Stimulated activated naive CD4-positive, alpha-beta T cell treated with Interleukin-2 at 50 U/mL for 16 hours (primary cell): Measurements from ENCODE around the gene PLXDC2.

ENCODE experiments used
- DNase-seq: peaks from one replicate; lab custom pipeline; 2025; lab: John Stamatoyannopoulos, UW

The PLXDC2 gene

GRCh38 chr10:20274571-20274970, 458.3 kb downstream of the PLXDC2 start:
- DNase-seq, result no peak

GRCh38 chr10:20276127-20276979, 460.1 kb downstream of the PLXDC2 start:
- no peak for DNase-seq

GRCh38 chr10:20277820-20278219, 461.6 kb downstream of the PLXDC2 start:
- DNase-seq, result no peak

- no peak for DNase-seq
Measured at GRCh38 chr10:20281579-20281978, 465.3 kb downstream of the PLXDC2 start.

GRCh38 chr10:20287586-20287985, 471.4 kb downstream of the PLXDC2 start:
- no peak for DNase-seq

- DNase-seq, result no peak
Measured at GRCh38 chr10:20288060-20288459, 471.8 kb downstream of the PLXDC2 start.

GRCh38 chr10:20289070-20289828, 473.0 kb downstream of the PLXDC2 start:
- DNase-seq, result no peak

- DNase-seq, result no peak
Measured at GRCh38 chr10:20298417-20298816, 482.2 kb downstream of the PLXDC2 start.

GRCh38 chr10:20299034-20299736, 483.0 kb downstream of the PLXDC2 start:
- DNase-seq, result no peak

GRCh38 chr10:20300735-20301134, 484.5 kb downstream of the PLXDC2 start:
- DNase-seq, result no peak

- no peak for DNase-seq
Measured at GRCh38 chr10:20302033-20302432, 485.8 kb downstream of the PLXDC2 start.

GRCh38 chr10:20303453-20304152, 487.4 kb downstream of the PLXDC2 start:
- no peak for DNase-seq

- no peak for DNase-seq
Measured at GRCh38 chr10:20313665-20314064, 497.4 kb downstream of the PLXDC2 start.

GRCh38 chr10:20314431-20314830, 498.2 kb downstream of the PLXDC2 start:
- DNase-seq, result no peak

GRCh38 chr10:20327954-20328353, 511.7 kb downstream of the PLXDC2 start:
- no peak for DNase-seq

GRCh38 chr10:20330246-20330645, 514.0 kb downstream of the PLXDC2 start:
- no peak for DNase-seq

GRCh38 chr10:20334559-20334958, 518.3 kb downstream of the PLXDC2 start:
- DNase-seq, result no peak
